Dermis blood vessel endothelial cell (primary cell): Measurements from ENCODE around the gene LRRC4C. TPM values are rescaled to one million over a fixed set of nuclear protein-coding genes. Genes with fewer than 3 reads are reported as not detected.

Source experiments
- DNase-seq: peaks from one replicate; pipeline ENCODE4 v3.0.0; 2010
- total RNA-seq: library from RNA; depleted of rRNA; stranded (reverse); fragments of >200 nt; gene quantifications from 2 replicates; pipeline ENCODE4 v1.2.3, GENCODE V29; 2014

The LRRC4C gene
- total RNA-seq, 1 donor from 2014 or later: not detected

DNA sequence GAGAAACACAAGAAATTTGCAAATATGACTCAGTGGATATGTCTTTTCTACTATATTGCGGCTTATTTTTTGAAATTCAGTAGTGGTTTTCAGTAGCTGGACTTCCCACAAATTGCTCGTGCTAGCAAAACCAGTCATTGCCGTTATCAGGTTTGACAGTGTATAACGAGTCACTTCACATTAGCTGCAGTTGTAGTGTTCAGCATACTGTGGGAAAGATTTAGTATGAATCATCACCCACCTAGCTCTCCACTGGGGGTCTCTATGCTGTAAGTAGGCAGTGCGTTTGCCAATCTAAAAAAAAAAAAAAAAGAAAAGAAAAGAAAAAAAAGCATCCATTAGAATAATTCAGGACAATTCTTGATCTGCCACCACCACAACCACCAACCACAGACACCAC lies 1318.9 kb downstream of the LRRC4C start:
- no peak for DNase-seq

DNA sequence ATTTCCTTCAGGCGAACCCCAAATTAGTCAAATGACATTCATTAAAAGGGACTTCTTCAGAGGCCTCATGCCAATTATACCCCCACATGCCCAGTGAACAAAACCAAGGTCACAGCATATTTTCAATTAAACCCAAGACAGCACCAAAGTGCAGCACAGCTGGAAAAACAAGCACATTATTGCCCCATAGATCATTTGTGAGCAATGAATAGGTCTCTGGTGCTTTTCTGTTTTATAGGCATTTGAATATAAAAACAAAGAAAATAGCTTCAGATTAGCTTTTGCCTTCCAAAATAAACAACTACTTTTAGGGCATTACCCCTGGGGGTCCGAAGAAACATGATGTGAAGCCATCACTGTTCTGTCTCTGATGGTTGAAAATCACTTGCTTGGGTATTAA lies 1319.9 kb downstream of the LRRC4C start:
- DNase-seq: no peak

DNA sequence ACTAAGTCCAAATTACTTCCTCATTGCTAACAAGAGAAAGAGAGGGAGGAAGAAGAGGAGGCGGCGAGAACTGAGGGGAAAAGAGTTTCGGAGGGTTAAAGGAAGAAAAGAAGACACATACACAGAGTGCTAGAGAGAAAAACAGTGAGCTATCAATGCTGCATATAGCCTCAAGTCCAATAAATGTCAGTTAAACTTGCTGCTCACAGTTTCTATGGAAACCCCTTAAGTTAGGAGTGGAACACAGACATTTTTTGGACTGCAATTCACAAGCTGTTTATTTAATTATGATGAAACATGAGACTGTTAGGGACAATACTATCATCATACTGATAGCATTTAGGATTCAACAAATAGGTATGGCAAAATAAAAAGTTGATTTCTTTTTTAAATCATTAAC lies 1320.4 kb downstream of the LRRC4C start:
- no peak for DNase-seq

DNA sequence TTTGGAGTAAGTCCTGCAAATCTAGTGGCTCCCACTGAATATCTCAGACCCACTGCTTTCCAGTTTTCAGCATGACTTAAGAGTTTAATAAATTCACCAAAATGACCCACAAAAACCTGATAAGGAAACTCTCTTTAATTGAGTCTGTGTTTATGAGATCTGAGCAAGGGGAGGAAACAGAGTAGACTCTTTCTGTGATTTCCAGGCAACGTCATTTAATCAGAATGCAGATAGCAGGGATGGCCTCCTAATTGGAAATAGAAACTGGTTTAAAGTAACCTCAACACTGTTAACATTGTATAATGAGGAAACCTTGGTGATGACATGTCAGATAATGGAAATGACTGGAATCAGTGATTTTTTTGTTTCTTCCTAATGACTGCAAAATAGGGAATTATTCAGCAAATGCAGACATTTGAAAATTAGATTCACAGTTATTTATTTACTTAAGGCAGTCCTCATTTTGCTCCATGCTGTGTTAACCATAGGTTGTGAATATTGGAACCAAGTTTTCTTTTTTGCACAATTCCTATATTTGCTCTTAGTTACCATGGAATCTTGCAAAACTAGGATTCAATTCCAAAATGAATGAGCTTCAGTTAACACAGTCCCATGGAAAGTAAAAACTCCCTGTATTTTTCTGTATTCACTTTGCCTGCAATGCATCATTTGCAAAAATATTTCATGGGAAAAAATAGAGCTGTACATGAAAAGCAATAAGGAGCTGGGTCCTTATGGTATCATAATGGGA lies 1324.5 kb downstream of the LRRC4C start:
- DNase-seq: no peak

DNA sequence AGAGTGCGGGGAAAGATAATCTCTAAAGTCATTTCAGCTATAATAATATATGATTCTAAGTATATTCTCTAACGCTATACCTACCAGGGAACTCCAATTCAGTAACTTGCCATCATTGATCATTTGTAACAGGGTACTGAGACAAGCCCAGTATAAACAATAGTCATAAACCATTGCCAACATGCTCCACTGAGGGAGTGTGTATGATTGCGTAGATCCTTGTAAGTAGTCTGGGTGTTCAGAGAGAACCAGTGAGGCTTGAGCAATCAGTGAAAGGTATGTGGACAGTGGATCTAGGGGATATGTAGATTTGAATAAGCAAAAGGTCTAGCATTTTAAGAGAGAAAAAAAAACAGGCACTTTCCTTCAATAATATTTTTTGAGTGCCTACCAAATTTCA lies 1326.0 kb downstream of the LRRC4C start:
- no peak for DNase-seq

DNA sequence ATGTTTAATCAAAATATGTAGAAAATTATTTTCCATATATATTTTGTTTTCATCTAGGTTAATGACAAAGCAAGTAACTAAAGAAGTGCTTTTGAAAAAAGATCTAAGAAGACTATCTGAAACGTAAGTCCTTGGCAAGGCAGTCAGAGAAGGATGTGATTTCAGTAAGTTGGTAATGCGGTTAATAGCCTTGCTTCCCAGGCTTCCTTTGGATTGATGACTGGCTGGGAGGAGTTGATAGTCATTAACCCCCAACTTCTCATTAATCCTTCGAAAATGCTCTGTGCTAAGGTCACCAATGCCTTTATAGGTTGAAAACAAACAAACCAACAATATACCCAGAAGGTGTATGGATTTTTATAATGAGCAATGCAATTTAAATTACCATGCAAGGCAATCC lies 1326.5 kb downstream of the LRRC4C start:
- no peak for DNase-seq

DNA sequence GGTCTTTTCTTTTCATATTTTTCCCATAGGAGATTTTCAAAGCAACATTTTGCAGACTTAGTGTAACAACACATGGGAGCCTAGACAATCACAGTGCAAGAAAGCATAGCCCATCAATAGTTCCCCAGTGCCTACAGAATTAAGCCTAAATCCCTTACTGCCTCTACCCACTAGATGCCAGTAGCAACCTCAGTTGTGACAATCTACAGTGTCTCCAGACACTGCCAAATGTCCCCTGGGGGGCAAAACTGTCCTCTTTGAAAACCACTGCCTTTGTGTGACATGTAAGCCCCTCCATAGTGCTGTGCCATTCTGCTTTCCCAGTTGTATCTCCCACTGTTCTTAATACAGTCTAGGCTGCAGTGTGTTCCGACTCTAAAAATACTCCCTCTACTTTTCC lies 1329.0 kb downstream of the LRRC4C start:
- no peak for DNase-seq

DNA sequence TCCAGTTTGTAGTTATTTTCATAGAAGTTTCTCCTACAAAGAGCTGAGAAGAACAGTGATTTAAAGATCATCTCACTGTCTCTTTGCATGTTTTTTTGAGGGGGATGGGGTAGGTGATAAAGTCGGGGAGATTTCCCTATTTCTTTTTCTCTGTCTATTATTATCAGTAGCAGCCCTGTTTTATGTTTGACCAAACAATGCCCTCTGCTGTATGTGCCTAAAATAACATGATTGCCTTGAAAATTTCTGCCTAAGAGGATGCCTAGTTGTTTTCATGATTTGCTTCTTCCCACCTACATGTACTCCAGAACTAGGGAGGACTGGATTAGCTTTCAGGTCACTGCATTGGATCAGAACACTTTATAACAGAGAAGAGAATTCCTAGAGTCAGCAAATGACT lies 1330.2 kb downstream of the LRRC4C start:
- DNase-seq: no peak

DNA sequence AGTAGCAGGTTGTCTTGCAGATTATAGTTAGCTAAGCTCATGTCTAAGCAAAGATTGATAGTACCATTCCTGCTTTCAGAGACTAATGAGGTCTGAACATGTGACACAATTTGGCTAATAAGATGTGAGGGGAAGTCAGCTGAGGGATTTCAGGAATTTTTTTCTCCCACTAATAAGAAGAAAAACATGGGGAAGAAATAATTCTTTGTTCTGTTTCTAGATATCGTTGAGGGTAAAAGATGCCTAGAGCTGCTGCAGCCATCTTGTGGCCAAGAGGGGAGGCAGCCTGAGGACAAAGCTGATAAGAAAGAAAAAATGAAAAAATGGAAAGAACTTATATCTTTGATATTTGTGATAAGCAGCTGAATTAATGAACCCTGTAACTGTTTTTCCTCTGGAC lies 1334.4 kb downstream of the LRRC4C start:
- no peak for DNase-seq

DNA sequence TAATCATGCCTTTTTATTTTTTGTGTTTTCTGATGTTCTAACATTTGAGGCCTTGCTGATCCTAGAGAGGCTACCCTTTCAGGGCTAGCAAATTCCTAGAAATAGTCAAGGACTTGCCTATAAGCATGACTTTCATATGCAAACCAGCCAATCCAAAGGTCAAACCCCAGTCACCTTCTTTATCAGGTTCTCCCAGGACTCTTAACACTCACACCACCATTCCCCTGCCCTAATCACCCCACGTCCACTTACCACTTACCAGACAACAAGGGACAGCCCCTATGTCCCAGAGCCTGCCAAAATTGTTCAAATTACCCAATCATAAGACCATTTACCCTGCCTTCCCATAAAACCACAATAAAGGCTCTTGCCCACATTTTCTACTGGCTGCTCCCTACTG lies 1339.8 kb downstream of the LRRC4C start:
- no peak for DNase-seq

DNA sequence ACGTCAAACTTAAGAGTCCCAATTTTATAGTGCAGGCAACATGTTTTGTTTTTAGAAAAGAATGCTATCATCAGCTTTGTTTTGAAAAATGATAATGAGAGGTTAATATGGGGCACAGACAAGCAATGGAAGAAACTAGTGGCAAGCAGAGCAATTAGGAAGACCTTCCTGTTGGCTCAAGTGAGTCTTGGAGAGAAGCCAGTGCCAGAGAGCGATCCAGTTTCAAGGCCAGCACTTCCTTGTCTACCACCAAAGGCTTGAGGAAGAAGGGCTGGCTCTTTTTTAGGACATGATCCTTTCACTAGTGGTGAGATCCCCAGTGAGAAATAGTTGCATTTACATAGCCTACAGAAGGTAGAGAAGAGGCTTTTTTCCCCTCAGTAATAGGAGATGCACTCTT lies 1340.7 kb downstream of the LRRC4C start:
- DNase-seq: no peak

DNA sequence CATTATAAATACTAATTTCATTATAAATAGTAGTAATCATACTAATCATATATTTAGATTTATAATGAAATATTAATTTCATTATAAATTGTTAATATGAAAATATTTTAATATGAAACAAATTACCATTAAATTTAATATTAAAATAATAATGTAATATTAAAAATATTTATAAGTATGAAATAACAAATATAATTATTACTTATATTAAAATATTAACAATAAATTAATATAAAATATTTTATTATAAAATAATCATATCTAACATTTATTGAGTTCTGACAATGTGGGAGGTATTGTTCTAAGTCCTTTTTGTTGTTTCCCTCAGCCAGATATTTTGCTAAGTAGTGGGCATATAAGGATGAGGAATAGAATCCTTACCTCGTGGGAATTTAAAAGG lies 1341.4 kb downstream of the LRRC4C start:
- no peak for DNase-seq

DNA sequence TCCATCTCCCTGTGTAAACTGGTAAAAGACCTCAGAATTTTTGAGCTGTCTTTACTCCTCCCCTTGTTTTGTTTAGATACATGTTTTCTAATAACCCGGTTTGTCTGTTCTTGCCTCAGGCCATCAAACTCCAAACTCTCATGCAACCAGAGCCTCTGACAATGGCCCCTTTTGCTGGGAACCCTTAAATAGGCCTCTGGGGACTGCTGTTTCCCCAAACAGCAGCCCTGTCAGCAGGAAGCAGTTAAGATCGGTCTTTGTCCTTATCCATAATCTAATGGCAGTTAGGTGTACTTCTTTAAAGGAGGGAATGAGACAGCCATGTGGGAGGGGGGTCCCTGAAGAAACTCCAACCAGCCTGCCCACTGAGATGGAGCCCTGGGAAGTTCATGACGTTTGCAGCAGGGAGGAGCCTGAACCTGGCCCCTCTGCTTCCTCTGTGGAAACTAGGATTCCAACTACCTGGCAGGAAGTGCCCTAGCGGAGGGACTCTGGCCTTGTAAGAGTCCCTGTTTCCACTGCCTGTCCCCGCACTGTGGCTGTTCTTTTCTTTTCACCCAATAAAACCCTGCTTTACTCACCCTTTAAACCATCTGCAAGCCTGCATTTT lies 1354.4 kb downstream of the LRRC4C start:
- no peak for DNase-seq

DNA sequence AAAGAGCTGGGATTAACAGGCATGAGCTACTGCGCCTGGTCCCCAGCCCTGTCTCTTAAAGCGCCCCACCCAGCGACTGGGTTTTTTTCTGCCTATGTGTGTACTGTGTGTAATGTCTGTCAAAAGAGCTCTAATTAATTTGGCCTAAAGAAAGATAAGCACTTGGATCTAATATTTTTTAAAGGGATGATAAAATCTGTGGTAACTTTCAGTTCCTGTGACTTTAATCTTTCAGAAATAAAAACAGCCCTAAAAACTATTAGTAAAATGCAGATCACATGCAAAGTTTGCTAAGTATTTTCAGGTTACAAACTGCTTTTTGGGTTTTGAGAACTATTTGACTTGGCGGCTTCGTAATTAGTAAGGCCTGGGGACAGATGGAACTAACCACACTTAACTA lies 1358.7 kb downstream of the LRRC4C start:
- DNase-seq: no peak

DNA sequence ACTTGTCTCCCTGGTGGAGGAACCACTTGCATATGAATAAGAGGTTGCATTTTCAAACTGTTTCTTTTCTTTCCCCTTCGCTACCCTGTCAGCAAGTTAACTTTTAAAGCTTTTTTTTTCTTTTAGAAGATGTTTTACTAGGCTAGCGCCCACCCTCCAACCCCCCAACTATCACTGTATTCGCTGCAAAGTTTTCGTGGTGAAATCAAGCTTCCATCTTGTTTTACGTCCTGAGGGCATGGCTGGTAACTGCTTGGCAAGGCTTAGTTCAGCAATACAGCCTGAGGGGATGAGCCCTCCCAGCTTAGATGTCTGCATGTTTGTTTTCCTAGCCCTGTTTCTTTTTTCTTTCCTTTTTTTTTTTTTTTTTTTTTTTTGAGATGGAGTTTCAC lies 1359.3 kb downstream of the LRRC4C start:
- DNase-seq: no peak

DNA sequence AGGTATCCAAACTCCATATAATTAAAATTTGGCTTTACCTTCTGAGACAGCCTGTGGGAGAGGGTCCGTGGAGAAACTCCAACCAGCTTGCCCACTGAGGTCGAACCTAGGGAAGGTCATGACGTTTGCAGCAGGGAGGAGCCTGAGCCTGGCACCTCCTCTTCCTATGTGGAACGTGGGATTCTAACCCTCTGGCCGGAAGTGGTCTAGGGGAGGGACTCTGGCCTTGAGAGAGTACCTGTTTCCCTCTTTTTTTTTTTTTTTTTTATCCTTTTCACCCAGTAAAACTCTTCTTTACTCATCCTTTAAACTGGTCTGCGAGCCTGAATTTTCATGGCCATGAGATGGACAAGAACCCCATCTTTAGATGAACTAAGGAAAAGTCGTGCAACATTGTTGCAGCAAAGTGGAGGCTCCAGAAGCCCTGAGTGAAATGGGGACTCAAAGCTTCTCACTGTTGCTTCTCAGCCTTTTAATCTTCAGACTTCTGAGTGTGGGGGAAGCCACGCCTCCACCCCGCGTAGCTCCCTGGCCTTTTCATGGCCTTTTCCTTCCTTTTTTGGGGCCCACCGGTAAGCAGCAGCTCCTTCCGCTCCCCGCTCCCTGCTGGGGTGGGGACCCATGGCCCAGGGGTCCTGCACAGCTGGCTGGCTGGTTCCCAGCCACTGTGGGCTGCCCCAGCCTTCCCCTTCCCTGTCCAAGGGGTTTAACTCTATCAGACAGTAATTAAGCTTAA lies 1359.9 kb downstream of the LRRC4C start:
- DNase-seq: no peak

DNA sequence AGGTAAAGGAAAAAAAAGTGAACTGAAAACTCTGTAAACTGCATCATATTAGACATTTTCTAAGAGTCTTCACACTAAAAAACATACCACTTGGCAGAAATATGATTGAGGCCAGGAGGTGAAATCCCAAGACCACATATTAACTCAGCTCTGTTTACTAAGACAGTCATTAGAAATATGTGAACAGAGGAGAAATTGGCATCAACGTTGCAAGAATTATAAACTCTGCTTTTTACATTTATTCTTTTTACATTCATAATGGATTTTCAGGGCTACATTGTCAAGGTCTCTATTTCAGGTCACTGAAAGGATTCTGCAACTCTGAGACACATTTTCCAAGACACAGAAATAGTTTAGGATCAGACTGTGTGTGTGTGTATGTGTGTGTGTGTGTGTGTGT lies 1364.0 kb downstream of the LRRC4C start:
- no peak for DNase-seq

DNA sequence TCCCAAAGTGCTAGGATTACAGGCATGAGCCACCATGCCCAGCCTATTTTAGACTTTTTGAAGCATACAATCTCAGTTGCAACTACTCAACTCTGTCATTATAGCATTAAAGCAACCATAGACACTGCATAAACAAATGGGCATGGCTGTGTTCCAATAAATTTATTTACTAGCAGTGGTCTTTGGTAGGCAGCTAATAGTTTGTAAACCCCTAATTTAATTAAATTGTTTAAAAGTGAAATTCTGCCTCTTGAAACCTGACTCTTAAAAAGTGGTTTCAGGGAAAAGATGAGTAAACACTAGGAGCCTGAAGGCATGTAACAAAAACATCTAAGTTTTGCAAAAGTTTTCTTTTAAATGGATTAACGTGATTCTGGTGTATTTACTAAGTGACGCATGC lies 1364.5 kb downstream of the LRRC4C start:
- no peak for DNase-seq

DNA sequence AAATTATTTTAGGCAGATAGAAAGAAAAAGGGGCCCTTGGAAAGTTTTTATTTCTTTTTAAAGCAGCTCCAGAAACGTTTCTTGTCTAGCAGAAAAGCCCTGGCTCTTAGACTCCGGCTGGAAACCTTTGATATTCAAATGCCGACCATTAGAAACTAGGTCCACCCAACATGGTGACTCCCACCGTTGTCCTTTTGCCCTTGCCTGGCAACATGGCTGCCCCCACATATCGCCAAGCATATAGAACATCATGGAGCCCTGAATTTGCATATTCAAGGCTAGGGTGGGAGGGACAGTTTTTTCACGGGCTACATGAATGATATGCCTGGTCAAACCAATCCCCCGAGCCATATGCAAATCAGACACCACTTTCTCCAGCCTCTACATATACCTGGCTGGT lies 1379.0 kb downstream of the LRRC4C start:
- no peak for DNase-seq
